GM21717 (cell line): ENCODE data around the gene SLC1A4.

Experiments used
- ATAC-seq: cut with Tn5 transposase; IDR thresholded peaks from one replicate; pipeline ENCODE4 v1.9.1; 2021; ENCODE audit warnings: mild to moderate bottlenecking, moderate library complexity; ENCODE audit not compliant: unreplicated experiment

The SLC1A4 gene

DNA sequence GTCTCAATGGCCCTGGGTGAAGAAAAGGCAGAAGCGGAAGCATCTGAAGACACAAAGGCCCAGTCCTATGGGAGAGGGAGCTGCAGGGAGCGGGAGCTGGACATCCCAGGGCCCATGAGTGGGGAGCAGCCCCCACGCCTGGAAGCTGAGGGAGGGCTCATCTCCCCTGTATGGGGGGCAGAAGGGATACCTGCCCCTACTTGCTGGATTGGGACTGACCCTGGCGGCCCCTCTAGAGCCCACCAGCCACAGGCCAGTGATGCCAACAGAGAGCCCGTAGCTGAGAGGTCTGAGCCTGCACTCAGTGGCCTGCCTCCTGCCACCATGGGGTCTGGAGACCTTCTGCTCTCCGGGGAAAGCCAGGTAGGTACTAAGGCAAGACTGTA is 80.2 kb downstream of the SLC1A4 start:
- no peak for ATAC-seq

DNA sequence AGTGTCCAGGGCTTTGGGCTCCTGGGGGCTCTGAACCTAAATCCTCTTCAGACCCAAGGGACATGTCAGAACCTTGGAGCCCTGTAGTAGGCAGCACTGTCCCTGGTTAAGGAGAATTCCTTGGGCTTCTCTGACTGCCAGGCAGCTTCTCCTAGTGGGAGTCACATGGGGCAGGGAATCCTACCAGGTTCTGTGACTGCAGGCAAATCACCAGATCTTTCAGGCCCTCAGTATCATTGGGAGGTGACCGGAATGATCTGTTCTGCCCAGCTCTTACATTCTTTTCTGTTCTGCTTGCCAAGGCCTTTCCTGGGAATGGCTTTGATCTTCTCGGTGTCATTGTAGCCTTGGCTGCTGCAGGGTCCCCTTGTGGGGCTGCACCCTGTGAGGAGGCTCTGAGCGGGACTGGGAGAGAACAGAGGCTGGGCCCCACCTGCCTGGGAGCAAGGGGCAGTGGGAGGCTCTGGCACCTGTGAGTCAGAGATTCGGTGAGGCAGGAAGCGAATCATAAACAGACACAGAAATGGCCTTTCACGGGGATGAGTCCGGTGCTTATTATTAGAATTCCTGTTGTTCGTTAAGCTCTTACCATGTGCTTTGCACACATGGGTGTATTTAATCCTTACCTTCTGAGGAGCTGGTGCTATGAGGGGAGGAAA is 81.1 kb downstream of the SLC1A4 start:
- ATAC-seq: no peak

DNA sequence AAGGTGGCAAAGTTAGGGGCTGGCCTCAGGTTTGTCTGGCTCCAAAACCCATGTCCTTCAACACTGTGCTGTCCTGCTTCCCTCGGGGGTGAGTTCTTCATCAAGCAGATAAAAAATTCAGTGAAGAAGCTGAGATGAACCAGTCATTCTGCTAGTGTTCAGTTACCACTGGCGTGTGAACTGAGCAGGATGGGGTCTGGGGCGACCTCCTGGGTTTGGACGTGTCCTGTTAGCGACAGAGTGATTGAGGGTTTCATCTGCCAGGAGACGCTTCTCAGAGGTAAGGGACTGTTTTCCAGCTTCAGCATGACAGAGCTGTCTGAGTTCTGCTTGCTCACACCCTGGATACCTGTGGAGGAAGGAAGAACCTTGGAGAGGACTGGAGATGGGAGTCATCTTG is 81.7 kb downstream of the SLC1A4 start:
- ATAC-seq: no peak

DNA sequence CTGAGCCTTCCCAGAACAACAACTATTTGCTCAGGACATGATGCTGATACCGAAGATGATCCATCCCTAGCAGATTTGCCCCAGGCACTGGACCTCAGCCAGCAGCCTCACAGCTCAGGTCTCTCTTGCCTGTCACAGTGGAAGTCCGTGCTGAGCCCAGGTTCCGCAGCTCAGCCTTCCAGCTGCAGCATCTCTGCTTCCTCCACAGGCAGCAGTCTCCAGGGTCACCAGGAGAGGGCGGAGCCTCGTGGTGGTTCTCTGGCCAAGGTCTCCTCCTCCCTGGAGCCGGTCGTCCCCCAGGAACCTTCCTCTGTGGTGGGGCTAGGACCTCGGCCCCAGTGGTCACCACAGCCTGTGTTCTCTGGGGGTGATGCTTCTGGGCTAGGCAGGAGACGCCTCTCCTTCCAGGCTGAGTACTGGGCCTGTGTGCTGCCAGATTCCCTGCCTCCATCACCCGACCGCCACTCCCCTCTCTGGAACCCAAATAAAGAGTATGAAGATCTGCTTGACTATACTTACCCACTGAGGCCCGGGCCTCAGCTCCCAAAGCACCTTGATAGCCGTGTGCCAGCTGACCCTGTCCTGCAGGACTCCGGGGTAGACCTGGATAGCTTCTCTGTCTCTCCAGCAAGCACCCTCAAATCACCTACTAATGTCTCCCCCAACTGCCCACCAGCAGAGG is 82.4 kb downstream of the SLC1A4 start:
- ATAC-seq: no peak

DNA sequence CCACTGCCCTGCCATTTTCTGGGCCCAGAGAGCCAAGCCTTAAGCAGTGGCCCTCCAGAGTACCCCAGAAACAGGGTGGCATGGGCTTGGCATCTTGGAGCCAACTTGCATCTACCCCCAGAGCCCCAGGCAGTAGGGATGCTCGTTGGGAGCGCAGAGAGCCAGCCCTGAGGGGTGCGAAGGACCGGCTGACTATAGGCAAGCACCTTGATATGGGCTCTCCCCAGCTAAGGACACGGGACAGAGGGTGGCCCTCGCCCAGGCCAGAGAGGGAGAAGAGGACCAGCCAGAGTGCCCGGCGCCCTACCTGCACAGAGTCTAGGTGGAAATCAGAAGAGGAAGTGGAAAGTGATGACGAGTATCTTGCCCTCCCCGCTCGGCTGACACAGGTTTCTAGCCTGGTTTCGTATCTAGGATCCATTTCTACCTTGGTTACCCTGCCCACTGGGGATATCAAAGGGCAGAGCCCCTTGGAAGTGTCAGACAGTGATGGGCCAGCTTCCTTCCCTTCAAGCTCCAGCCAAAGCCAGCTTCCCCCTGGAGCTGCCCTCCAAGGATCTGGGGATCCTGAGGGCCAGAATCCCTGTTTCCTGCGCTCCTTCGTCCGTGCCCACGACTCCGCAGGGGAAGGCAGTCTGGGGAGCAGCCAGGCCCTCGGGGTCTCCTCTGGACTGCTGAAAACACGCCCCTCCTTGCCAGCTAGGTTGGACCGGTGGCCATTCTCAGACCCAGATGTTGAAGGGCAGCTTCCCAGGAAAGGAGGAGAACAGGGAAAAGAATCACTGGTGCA is 83.2 kb downstream of the SLC1A4 start:
- peak; percentile 70 for ATAC-seq
